Activated effector memory CD4-positive, alpha-beta T cell treated with anti-CD3 and anti-CD28 coated beads, Interleukin-2, amount 50 U/mL, for 16 hours (primary cell): ENCODE data around the gene MAPK9.
"Not testable (repeated sequence)": the region's sequence is repeated elsewhere in the genome, so short reads cannot be mapped to it uniquely, and the experiment has no call there.

Experiments
- DNase-seq: peaks from one replicate; pipeline ENCODE4 v3.0.0-alpha.2; 2020

The MAPK9 gene

GRCh38 chr5:180222056-180222455 is 69.8 kb downstream of the MAPK9 start:
- DNase-seq = no peak

GRCh38 chr5:180217797-180218196 is 74.1 kb downstream of the MAPK9 start:
- no peak for DNase-seq

GRCh38 chr5:180216646-180217171 is 75.2 kb downstream of the MAPK9 start:
- no peak for DNase-seq

- no peak for DNase-seq
Measured at GRCh38 chr5:180215783-180216630, 75.9 kb downstream of the MAPK9 start.

- DNase-seq = no peak
Measured at GRCh38 chr5:180214870-180215770, 76.8 kb downstream of the MAPK9 start.

GRCh38 chr5:180213657-180214207 is 78.2 kb downstream of the MAPK9 start:
- no peak for DNase-seq

GRCh38 chr5:180213256-180213600 is 78.7 kb downstream of the MAPK9 start:
- DNase-seq = no peak

GRCh38 chr5:180212363-180213255 is 79.3 kb downstream of the MAPK9 start:
- no peak for DNase-seq

- DNase-seq = no peak
Measured at GRCh38 chr5:180211761-180212035, 80.2 kb downstream of the MAPK9 start.

- no peak for DNase-seq
Measured at GRCh38 chr5:180210961-180211760, 80.7 kb downstream of the MAPK9 start.

- not testable (repeated sequence) for DNase-seq
Measured at GRCh38 chr5:180210077-180210476, 81.8 kb downstream of the MAPK9 start.

GRCh38 chr5:180209137-180209581 is 82.7 kb downstream of the MAPK9 start, which contains the start of gene RASGEF1C:
Gene RASGEF1C, minus strand, starts transcription at chr5:180209211. Its CDS starts 71,159 bp downstream, at chr5:180138052.
- DNase-seq = peak; percentile 86

GRCh38 chr5:180208435-180209081 is 83.3 kb downstream of the MAPK9 start:
- DNase-seq = no peak

- no peak for DNase-seq
Measured at GRCh38 chr5:180208038-180208434, 83.8 kb downstream of the MAPK9 start.

- DNase-seq = no peak
Measured at GRCh38 chr5:180207593-180207992, 84.3 kb downstream of the MAPK9 start.

GRCh38 chr5:180206993-180207392 is 84.9 kb downstream of the MAPK9 start:
- DNase-seq = no peak

- DNase-seq = no peak
Measured at GRCh38 chr5:180205916-180206315, 86.0 kb downstream of the MAPK9 start.

GRCh38 chr5:180204276-180204819 is 87.5 kb downstream of the MAPK9 start:
- DNase-seq = no peak

GRCh38 chr5:180202939-180203573 is 88.8 kb downstream of the MAPK9 start:
- no peak for DNase-seq
